ENCODE measurements around the gene INO80E.
A peak's percentile ranks its signal among the peaks of the same experiment; 100 is the strongest.

INO80E gene

GRCh38 chr16:29993191-29993902 is 2.7 kb upstream of the INO80E start:
- DNase-seq, result no peak

- no peak for DNase-seq
These were observed 2.0 kb upstream of the INO80E start for GRCh38 chr16:29993903-29994599.

- peak; percentile 75 for DNase-seq
These were observed 1.3 kb upstream of the INO80E start for GRCh38 chr16:29994600-29995323.

GRCh38 chr16:29995324-29995910 is 624 bp upstream of the INO80E start, which contains the start of gene HIRIP3:
TSS of gene HIRIP3 (minus strand) at chr16:29995617. CDS start at chr16:29995605, 12 bp downstream.
- peak; percentile 95 for DNase-seq

- no peak for DNase-seq
These were observed 767 bp downstream of the INO80E start for GRCh38 chr16:29996766-29997250.

- no peak for DNase-seq
These were observed 3.6 kb downstream of the INO80E start for GRCh38 chr16:29999605-30000004.

- DNase-seq, result no peak
These were observed 4.9 kb downstream of the INO80E start for GRCh38 chr16:30000735-30001631.

GRCh38 chr16:30002614-30003346 is 6.7 kb downstream of the INO80E start:
- DNase-seq, result no peak

GRCh38 chr16:30003670-30004423 is 7.8 kb downstream of the INO80E start:
- no peak for DNase-seq

GRCh38 chr16:30004424-30004776 is 8.4 kb downstream of the INO80E start:
- no peak for DNase-seq

GRCh38 chr16:30004811-30005242 is 8.8 kb downstream of the INO80E start:
- DNase-seq, result no peak

GRCh38 chr16:30005341-30006094 is 9.5 kb downstream of the INO80E start:
- DNase-seq, result peak; percentile 59

- no peak for DNase-seq
These were observed 10.0 kb downstream of the INO80E start for GRCh38 chr16:30006095-30006473.

GRCh38 chr16:30006659-30007377 is 10.8 kb downstream of the INO80E start:
- DNase-seq, result no peak

GRCh38 chr16:30007378-30007895 is 11.4 kb downstream of the INO80E start:
- no peak for DNase-seq

- DNase-seq, result no peak
These were observed 13.2 kb downstream of the INO80E start for GRCh38 chr16:30009085-30009862.

GRCh38 chr16:30009990-30010843 is 14.2 kb downstream of the INO80E start:
- DNase-seq, result peak; percentile 34
